PFSK-1 (cell line): ENCODE measurements around the gene LRRC47.

ENCODE experiments used
- REST ChIP-seq, 2 experiments: IDR thresholded peaks; 2 replicates each; pipeline versions ENCODE4 v1.6.1 to v1.8.0; 2011 to 2012; ENCODE audit warnings: low read depth in 2 of 2, low read length in 2 of 2, control low read depth in 1 of 2, inconsistent platforms in 1 of 2, mild to moderate bottlenecking in 1 of 2, moderate library complexity in 1 of 2; ENCODE audit not compliant: insufficient read depth in 1 of 2
- SIN3A ChIP-seq: IDR thresholded peaks from 2 replicates; pipeline ENCODE4 v1.6.1; 2012; ENCODE audit warnings: mild to moderate bottlenecking, low read length, moderate library complexity, borderline replicate concordance; ENCODE audit not compliant: insufficient read depth

- TF ChIP-seq SIN3A (no peak), REST (IDR thresholded peaks at IDR 0.05; ENCODE audit: insufficient read depth in 1 of 2, low read depth in 2 of 2, low read length in 2 of 2) (no peak)
These were observed 48.8 kb downstream of the LRRC47 start for GRCh38 chr1:3747522-3747848.
